Measurements from ENCODE around the gene WHRN.

The WHRN gene

DNA sequence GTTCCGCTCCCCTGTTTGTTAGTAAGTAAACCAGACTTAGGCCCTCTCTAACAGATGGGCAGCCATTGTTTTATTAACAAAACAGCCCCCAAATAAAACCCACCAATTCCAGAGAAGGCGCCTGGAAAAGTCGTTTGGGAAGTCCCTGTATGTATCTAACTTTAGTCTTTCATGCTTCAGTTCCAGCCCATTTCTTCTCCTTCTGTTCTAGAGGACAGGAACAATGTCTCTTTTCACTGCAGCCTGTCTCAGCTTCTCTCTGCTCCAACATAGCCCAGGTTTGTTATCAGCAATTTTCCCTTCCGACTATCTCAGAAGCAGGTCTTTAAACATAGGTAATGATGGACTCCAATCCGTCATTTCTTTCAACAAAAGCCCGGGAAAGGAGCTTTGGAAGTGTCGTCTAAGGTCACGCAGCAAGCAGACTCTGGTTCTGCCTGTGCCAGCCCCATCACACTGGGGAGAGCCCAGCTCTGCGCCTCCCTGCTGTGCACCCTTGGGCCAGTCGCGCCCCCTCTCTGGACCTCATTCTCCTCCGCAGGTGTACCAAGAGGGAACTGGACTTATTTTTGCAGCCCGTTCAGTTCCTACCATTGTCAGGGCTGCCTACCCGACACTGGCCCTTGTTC, 107.9 kb downstream of the WHRN start:
- DNase-seq (ENCODE audit: low read depth), result no peak

DNA sequence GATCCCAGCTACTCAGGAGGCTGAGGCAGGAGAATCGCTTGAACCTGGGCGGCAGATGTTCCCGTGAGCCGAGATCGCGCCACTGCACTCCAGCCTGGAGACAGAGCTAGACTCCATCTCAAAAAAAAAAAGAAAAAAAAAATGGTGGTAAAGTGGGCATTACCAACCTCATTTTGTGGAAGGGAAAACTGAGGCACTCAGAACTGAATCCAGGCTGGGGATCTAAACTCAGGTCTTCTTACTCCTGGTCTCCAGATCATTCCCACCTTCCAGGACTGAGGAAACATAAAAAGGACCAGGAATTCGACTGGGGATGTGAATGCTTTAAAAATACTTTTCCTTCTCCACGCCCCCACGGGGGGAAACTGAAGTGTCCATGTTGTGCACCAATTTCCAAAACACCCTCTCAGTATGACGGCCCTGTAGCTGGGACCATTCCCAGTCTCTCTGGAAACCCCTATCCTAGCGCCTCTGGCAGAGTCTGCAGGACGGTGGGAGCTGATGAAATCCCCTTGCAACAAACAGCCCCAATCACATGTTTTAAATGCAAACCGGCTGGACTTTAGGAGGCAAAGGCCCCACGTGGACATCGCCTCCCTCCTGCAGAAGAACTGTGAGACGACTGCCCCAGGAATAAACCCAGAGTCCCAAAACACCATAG, 108.6 kb downstream of the WHRN start:
- no peak for DNase-seq (ENCODE audit: low read depth)

DNA sequence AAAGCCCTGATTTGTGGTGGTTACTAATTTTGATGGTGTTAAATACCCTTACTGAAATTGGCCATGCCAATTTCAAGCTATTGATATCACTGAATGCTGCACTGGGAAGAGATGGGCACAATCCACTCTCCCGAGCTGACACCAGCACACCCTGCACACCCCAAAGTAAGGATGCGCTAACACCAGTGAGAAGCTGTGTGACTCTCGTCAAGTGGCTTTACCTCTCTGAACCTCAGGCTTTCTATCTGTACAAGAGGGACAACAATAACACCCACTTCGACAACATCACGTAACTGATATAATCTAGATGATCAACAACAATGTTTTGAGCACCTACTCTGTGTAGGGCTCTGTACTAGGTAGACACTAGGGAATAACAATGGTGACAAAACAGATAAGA, 109.5 kb downstream of the WHRN start:
- no peak for DNase-seq (ENCODE audit: low read depth)

DNA sequence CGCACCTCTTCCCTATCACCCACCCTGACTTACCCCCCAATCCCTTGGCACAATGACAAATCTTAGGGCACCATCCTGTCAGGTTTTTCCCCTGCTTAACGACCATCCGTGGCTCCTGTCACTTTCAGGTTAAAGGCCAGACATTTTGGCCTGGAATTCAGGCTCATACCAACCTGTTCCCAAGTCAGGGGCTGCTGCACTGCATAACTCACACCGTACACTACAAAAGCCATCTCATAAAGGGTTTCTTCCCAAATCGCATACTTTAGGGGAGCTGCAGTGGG, 110.0 kb downstream of the WHRN start:
- DNase-seq (ENCODE audit: low read depth), result no peak

- no peak for DNase-seq (ENCODE audit: low read depth)
Observed at GRCh38 chr9:114394523-114395333, 110.5 kb downstream of the WHRN start.

DNA sequence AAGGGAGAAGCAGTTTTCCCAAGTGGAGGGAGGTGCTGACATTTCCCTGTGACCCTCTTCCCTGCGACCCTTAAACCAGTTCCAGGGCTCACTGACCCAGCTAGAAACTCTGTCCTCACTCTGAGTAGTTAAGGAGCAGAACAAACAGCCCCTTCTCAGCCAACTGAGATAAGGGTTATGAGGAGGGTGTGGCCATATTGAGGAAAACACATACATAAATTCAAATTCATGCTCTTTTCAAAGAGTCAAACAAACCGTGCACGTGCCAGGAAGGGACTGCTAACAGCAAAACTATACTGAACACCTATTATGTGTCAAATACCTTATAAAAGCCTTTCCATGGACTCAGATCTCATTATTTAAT, 112.5 kb downstream of the WHRN start:
- DNase-seq (ENCODE audit: low read depth), result no peak

- DNase-seq (ENCODE audit: low read depth), result no peak
Observed at GRCh38 chr9:114390952-114391351, 114.3 kb downstream of the WHRN start.

DNA sequence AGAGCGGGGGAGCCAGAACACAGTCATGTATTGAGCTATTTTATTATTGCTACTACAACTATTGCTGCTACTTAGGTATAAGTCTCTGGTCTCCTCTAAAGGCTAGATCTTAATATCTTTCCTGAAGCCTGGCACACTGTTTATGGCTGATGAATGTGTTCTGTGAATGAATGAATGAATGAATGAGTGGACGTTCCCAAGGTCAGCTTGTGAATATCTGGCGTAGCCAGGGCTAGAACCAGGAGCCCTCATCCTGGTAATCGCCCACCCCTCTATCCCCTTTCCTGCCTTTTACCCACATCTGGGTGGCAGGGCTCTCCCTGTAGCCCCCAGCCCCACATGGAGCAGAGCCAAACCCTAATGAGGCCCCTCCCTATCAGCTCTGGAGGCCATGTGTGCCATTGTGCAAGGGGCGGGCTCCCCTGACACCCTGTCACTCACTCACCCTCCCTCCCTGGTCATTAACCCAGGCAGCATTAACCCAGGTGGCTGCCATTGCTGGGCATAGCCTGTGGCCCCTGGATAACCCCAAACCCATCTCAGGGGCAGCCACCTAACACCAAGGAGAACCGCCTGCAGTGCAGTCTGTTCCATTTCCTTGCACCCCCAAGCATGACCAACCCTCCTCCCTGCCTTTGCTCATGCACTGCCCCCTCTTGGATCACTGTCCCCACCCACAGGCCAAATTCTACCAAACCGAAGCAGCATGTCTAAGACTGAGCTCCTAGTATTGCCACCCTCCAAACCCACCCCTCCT, 115.5 kb downstream of the WHRN start:
- DNase-seq (ENCODE audit: low read depth), result no peak

- DNase-seq (ENCODE audit: low read depth), result no peak
Observed at GRCh38 chr9:114388764-114389375, 116.4 kb downstream of the WHRN start.

- no peak for DNase-seq (ENCODE audit: low read depth)
Observed at GRCh38 chr9:114388357-114388682, 117.0 kb downstream of the WHRN start.

- DNase-seq (ENCODE audit: low read depth), result peak; percentile 79
Observed at GRCh38 chr9:114387680-114388356, 117.5 kb downstream of the WHRN start, which contains the start of gene AKNA. Gene AKNA (minus strand): TSS chr9:114387982. CDS start chr9:114381333, 6,649 bp downstream.

DNA sequence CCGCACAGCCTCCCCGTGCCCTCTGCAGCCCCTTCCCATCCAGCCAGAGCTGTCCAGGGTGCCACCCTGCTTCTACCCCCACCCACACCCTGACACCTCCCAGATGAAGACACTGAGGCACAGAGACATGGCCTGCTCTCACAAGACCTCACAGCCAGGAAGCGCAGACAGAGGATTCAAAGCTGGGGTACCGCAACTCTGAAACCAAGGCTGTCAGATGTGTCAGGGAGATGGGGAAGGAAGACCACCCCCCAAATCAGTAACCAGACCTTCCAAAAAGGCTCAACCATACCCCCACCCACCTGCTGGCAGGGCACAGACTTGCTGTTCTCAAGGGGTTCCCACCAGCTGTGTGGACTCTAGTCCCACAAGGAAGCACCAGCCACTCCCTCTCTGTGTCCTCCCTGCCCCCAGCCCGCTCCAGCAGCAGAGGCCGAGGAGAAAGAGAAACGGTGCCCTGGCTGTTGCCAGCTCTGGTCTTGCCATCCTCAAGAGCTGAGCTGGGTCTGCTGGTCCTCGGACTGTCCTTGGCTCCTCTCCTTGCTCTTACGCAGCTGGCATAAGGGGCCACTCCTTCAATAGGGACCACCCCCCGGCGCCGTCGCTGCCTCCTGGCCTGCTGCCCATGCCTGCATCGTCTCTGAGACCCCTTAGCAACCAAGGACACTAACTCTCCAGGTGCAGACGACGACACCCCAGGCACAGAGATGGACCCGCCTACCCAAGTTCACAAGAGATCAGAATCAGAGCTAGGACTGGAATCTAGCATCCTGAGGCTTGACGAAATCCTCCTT, 118.2 kb downstream of the WHRN start:
- DNase-seq (ENCODE audit: low read depth), result no peak

DNA sequence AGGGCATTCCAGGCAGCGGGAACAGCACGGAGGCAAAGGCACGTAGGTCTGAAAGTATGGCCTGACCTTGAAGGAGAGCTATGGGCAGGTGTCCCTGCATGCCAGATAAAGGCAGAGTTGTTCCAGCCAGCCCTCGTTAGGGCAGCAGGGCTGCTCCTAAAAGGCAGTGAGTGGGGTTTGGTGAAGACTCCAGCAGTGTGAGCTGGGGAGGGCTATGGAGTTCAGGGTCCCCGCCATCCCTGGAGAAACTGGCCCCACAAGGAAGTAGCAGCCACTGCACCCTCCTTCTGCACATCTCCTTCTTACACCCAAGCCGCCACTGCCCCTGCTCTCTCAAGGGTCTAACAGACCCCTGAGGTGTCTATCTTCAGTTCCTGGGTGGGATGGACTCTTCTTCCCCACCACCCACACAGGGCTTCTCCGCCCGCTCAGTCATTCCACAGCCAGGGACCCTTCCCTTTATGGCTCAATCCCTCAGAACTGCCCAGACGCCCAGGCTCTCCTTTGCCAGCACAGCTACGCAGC, 118.8 kb downstream of the WHRN start:
- DNase-seq (ENCODE audit: low read depth), result no peak

- peak; percentile 74 for DNase-seq (ENCODE audit: low read depth)
Observed at GRCh38 chr9:114385397-114386181, 119.7 kb downstream of the WHRN start.

- DNase-seq (ENCODE audit: low read depth), result no peak
Observed at GRCh38 chr9:114384836-114385396, 120.4 kb downstream of the WHRN start.

GRCh38 chr9:114384341-114384740, 120.9 kb downstream of the WHRN start:
- no peak for DNase-seq (ENCODE audit: low read depth)

DNA sequence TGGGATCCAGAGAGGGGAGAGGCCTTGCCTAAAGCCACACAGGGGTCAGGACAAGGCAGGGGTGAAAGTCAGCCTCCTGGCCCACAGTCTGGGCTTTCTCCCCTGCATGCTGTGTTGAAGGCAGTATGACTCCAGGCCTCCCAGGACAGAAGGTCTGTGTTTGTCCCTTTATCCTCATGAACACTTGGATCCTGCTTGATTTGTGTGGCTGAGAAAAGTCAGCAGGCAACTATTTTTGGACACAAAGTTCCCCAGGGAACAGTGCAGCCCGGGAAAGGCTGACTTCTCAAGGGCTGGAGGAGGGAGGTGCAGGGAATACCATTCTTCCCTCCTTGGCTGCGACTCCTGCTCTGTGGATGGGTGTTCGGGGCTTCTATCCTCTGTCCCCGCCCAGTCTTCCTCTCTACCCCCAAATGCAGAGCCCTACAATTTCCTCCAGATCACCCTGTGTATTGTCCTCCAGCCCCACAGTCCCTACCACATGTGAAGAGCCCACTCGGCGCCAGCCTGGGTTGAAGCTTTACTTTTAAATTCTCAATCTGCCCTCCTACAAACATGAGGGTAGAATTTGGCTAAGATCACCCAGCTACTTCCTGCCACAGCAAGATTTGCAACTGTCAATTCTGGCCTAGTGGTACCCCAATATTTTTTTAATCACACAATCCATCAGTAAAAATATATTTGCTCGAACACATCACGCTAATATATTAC, 121.6 kb downstream of the WHRN start:
- no peak for DNase-seq (ENCODE audit: low read depth)

DNA sequence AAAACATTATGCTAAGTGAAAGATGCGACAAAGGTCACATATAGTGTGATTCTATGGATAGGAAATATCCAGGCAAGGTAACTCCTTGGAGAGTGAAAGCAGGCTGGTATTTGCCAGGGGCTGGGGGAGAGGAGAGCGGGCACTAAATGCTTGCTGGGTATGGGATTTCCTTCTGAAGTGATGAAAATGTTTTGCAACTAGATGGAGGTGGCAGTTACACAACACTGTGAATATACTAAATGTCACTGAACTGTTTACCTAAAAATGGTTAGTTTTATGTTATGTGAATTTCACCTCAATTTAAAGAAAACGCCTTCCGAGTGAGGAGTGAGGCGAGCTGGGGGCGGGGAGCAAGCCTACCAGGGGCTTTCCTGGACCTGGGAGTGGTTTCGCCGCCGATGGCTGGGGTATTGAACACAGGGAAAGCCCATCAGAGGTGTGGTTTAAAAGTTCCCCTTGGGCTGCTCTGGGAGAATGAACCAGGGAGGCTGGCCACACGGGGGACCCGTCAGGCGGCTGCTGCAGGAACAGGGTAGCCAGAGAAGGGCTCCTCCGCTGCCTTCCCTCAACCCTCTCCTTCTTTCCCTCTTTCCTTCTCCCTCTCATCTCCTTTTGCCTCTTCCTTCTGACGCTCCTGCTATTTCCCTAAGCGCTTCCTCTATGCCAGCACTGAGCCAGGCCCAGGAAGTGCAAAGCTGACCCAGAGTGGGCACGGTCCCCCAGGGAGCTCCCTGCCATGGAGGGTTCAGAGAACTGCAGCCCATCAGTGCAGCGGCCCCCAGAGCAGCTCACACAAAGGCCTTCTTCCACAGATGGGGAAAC, 122.4 kb downstream of the WHRN start:
- peak; percentile 43 for DNase-seq (ENCODE audit: low read depth)
